CD8-positive, alpha-beta memory T cell (primary cell): Measurements from ENCODE around the gene PSMB7. TPM values are rescaled to one million over a fixed set of nuclear protein-coding genes. Genes with fewer than 3 reads are reported as not detected.

Experiments used
- CTCF ChIA-PET: fragments of 350-600 bp; sonication (Branson Sonifier 250); formaldehyde crosslinking; loops from one replicate; lab custom pipeline; 2021; ENCODE audit warnings: antibody characterized with exemption; lab: Charles Lee
- POLR2A ChIA-PET: fragments of 350-600 bp; sonication (Branson Sonifier 250); formaldehyde crosslinking; loops from one replicate; lab custom pipeline; 2021; ENCODE audit warnings: antibody characterized with exemption; lab: Charles Lee
- DNase-seq, 5 donors: peaks; one replicate each; pipeline versions ENCODE4 v3.0.0 to v3.0.0-alpha.2; 2020 to 2022; ENCODE audit warnings: mixed read lengths in 1 of 5
- H3K27ac ChIP-seq: one replicate; pipeline ENCODE4 v1.7.0; 2013; ENCODE audit warnings: low read depth, mild to moderate bottlenecking, low read length, moderate library complexity
- H3K27me3 ChIP-seq: 2 replicates; pipeline ENCODE4 v1.7.0; 2013; ENCODE audit warnings: low read length, mild to moderate bottlenecking; ENCODE audit not compliant: insufficient read depth, poor library complexity, severe bottlenecking
- H3K36me3 ChIP-seq: 2 replicates; pipeline ENCODE4 v1.7.0; 2013; ENCODE audit warnings: mild to moderate bottlenecking, low read length, moderate library complexity; ENCODE audit not compliant: insufficient read depth
- H3K4me1 ChIP-seq: 2 replicates; pipeline ENCODE4 v1.7.0; 2013; ENCODE audit warnings: mild to moderate bottlenecking, low read length, moderate library complexity; ENCODE audit not compliant: insufficient read depth
- H3K4me3 ChIP-seq: 2 replicates; pipeline ENCODE4 v1.7.0; 2013; ENCODE audit warnings: mild to moderate bottlenecking, low read length
- H3K9me3 ChIP-seq: 2 replicates; pipeline ENCODE4 v1.7.0; 2013; ENCODE audit warnings: mild to moderate bottlenecking, low read length
- H3K27ac Mint-ChIP-seq, 8 donors: one replicate each; pipeline ENCODE4 v1.8.0; 2020 to 2021; ENCODE audit warnings: mixed read lengths in 8 of 8, mild to moderate bottlenecking in 6 of 8, inconsistent platforms in 3 of 8, moderate library complexity in 3 of 8
- H3K27me3 Mint-ChIP-seq, 2 donors: one replicate each; pipeline ENCODE4 v1.8.0; 2020 to 2021; ENCODE audit warnings: mixed read lengths in 2 of 2, mild to moderate bottlenecking in 1 of 2, moderate library complexity in 1 of 2
- H3K36me3 Mint-ChIP-seq, 3 donors: one replicate each; pipeline ENCODE4 v1.8.0; 2020 to 2021; ENCODE audit warnings: mixed read lengths in 3 of 3, inconsistent platforms in 1 of 3, mild to moderate bottlenecking in 1 of 3
- H3K4me1 Mint-ChIP-seq, 3 donors: one replicate each; pipeline ENCODE4 v1.8.0; 2020 to 2021; ENCODE audit warnings: mixed read lengths in 3 of 3, inconsistent platforms in 1 of 3, mild to moderate bottlenecking in 1 of 3
- H3K4me3 Mint-ChIP-seq, 7 donors: one replicate each; pipeline ENCODE4 v1.8.0; 2020 to 2021; ENCODE audit warnings: mixed read lengths in 7 of 7, mild to moderate bottlenecking in 6 of 7, moderate library complexity in 4 of 7, inconsistent platforms in 2 of 7
- H3K9me3 Mint-ChIP-seq, 5 donors: one replicate each; pipeline ENCODE4 v1.8.0; 2020 to 2022; ENCODE audit warnings: mixed read lengths in 5 of 5, mild to moderate bottlenecking in 3 of 5, moderate library complexity in 2 of 5, inconsistent platforms in 1 of 5
- polyA plus RNA-seq: library from polyadenylated mRNA; unstranded; fragments of 300-500 nt; fragmentation: Illumina TruSeq; gene quantifications from one replicate; pipeline ENCODE4 v1.2.3, GENCODE V29; 2021
- total RNA-seq, 2 experiments: library from RNA; stranded (reverse); gene quantifications; one replicate each; pipeline ENCODE4 v1.2.3, GENCODE V29; 2021

Gene PSMB7
- total and polyA plus RNA-seq, 3 experiments from 2014 or later = 161 to 215 (median 215) TPM

GRCh38 chr9:124449381-124450151 lies 34.3 kb upstream of the PSMB7 start:
- Mint-ChIP-seq H3K27ac (no peak overlapping the region), H3K4me1 (no peaks in the 10 kb centered on the region), H3K9me3 (no peaks in the 10 kb centered on the region), H3K36me3 (no peaks in the 10 kb centered on the region), H3K4me3 (no peak overlapping the region), H3K27me3 (peaks cover 25 to 41% of the 10 kb centered on the region in 2 donors)
- POLR2A ChIA-PET = no interaction called here
- peaks cover 4% of the 10 kb centered on the region for H3K27me3 ChIP-seq
- H3K9me3 ChIP-seq = no peaks in the 10 kb centered on the region
- no peaks in the 10 kb centered on the region for H3K36me3 ChIP-seq
- no peak for DNase-seq
- H3K27ac ChIP-seq = no peak overlapping the region
- no peak overlapping the region for H3K4me3 ChIP-seq
- H3K4me1 ChIP-seq = no peaks in the 10 kb centered on the region
- CTCF ChIA-PET = no interaction called here

GRCh38 chr9:124448019-124448418 lies 32.8 kb upstream of the PSMB7 start:
- Mint-ChIP-seq H3K4me1 (no peaks in the 10 kb centered on the region), H3K36me3 (no peaks in the 10 kb centered on the region), H3K27me3 (peaks cover 28 to 47% of the 10 kb centered on the region in 2 donors), H3K9me3 (no peaks in the 10 kb centered on the region), H3K27ac (no peak overlapping the region), H3K4me3 (no peak overlapping the region)
- ChIA-PET POLR2A (no interaction called here), CTCF (no interaction called here)
- peaks cover 4% of the 10 kb centered on the region for H3K27me3 ChIP-seq
- no peak for DNase-seq
- no peaks in the 10 kb centered on the region for H3K36me3 ChIP-seq
- H3K4me3 ChIP-seq = no peak overlapping the region
- H3K9me3 ChIP-seq = no peaks in the 10 kb centered on the region
- no peak overlapping the region for H3K27ac ChIP-seq
- no peaks in the 10 kb centered on the region for H3K4me1 ChIP-seq

- H3K9me3 Mint-ChIP-seq = peaks cover 0 to 2% (median 0%) of the 10 kb centered on the region in 5 donors
- H3K4me1 ChIP-seq = no peaks in the 10 kb centered on the region
- H3K4me1 Mint-ChIP-seq = no peaks in the 10 kb centered on the region
- peaks cover 4% of the 10 kb centered on the region for H3K27me3 ChIP-seq
- no peaks in the 10 kb centered on the region for H3K36me3 ChIP-seq
- H3K27ac Mint-ChIP-seq = no peak overlapping the region
- CTCF ChIA-PET = no interaction called here
- no peak overlapping the region for H3K4me3 ChIP-seq
- no peak overlapping the region for H3K27ac ChIP-seq
- no peaks in the 10 kb centered on the region for H3K36me3 Mint-ChIP-seq
- DNase-seq = no peak
- no peaks in the 10 kb centered on the region for H3K9me3 ChIP-seq
- H3K4me3 Mint-ChIP-seq = no peak overlapping the region
- H3K27me3 Mint-ChIP-seq = peaks cover 30 to 44% of the 10 kb centered on the region in 2 donors
- POLR2A ChIA-PET = no interaction called here
Observed at GRCh38 chr9:124447297-124447661, 32.0 kb upstream of the PSMB7 start.

GRCh38 chr9:124444166-124444565 lies 28.9 kb upstream of the PSMB7 start:
- Mint-ChIP-seq H3K36me3 (peaks cover 0 to 3% (median 0%) of the 10 kb centered on the region in 3 donors), H3K9me3 (peaks cover 0 to 5% (median 0%) of the 10 kb centered on the region in 5 donors), H3K27ac (no peak overlapping the region), H3K27me3 (peaks cover 35 to 52% of the 10 kb centered on the region in 2 donors), H3K4me3 (no peak overlapping the region), H3K4me1 (no peaks in the 10 kb centered on the region)
- DNase-seq = no peak
- H3K9me3 ChIP-seq = no peaks in the 10 kb centered on the region
- H3K4me3 ChIP-seq = no peak overlapping the region
- no peaks in the 10 kb centered on the region for H3K36me3 ChIP-seq
- H3K4me1 ChIP-seq = no peaks in the 10 kb centered on the region
- ChIA-PET CTCF (no interaction called here), POLR2A (no interaction called here)
- no peaks in the 10 kb centered on the region for H3K27me3 ChIP-seq
- no peak overlapping the region for H3K27ac ChIP-seq

GRCh38 chr9:124443625-124444024 lies 28.4 kb upstream of the PSMB7 start:
- ChIA-PET POLR2A (no interaction called here), CTCF (no interaction called here)
- no peaks in the 10 kb centered on the region for H3K36me3 ChIP-seq
- peaks cover 35 to 52% of the 10 kb centered on the region in 2 donors for H3K27me3 Mint-ChIP-seq
- no peak overlapping the region for H3K27ac ChIP-seq
- H3K9me3 ChIP-seq = no peaks in the 10 kb centered on the region
- H3K4me3 Mint-ChIP-seq = no peak overlapping the region
- no peaks in the 10 kb centered on the region for H3K27me3 ChIP-seq
- DNase-seq = no peak
- no peak overlapping the region for H3K4me3 ChIP-seq
- H3K4me1 Mint-ChIP-seq = no peaks in the 10 kb centered on the region
- H3K9me3 Mint-ChIP-seq = peaks cover 0 to 5% (median 0%) of the 10 kb centered on the region in 5 donors
- H3K27ac Mint-ChIP-seq = no peak overlapping the region
- no peaks in the 10 kb centered on the region for H3K4me1 ChIP-seq
- H3K36me3 Mint-ChIP-seq = peaks cover 0 to 3% (median 0%) of the 10 kb centered on the region in 3 donors

GRCh38 chr9:124442826-124443225 lies 27.6 kb upstream of the PSMB7 start:
- Histone ChIP-seq H3K4me1 (no peaks in the 10 kb centered on the region), H3K27me3 (no peaks in the 10 kb centered on the region), H3K4me3 (no peak overlapping the region), H3K36me3 (no peaks in the 10 kb centered on the region), H3K9me3 (no peaks in the 10 kb centered on the region), H3K27ac (no peak overlapping the region)
- ChIA-PET CTCF (no interaction called here), POLR2A (no interaction called here)
- DNase-seq = no peak
- H3K36me3 Mint-ChIP-seq = peaks cover 0 to 3% (median 0%) of the 10 kb centered on the region in 3 donors
- H3K9me3 Mint-ChIP-seq = peaks cover 0 to 5% (median 0%) of the 10 kb centered on the region in 5 donors
- no peak overlapping the region for H3K4me3 Mint-ChIP-seq
- H3K27me3 Mint-ChIP-seq = peaks cover 35 to 46% of the 10 kb centered on the region in 2 donors
- H3K4me1 Mint-ChIP-seq = no peaks in the 10 kb centered on the region
- H3K27ac Mint-ChIP-seq = no peak overlapping the region

GRCh38 chr9:124442379-124442778 lies 27.1 kb upstream of the PSMB7 start:
- Histone ChIP-seq H3K9me3 (no peaks in the 10 kb centered on the region), H3K27me3 (no peaks in the 10 kb centered on the region), H3K36me3 (no peaks in the 10 kb centered on the region), H3K4me3 (no peak overlapping the region), H3K27ac (no peak overlapping the region), H3K4me1 (no peaks in the 10 kb centered on the region)
- no peak for DNase-seq
- ChIA-PET CTCF (no interaction called here), POLR2A (no interaction called here)
- peaks cover 0 to 3% (median 0%) of the 10 kb centered on the region in 3 donors for H3K36me3 Mint-ChIP-seq
- no peak overlapping the region for H3K4me3 Mint-ChIP-seq
- H3K4me1 Mint-ChIP-seq = no peaks in the 10 kb centered on the region
- H3K9me3 Mint-ChIP-seq = peaks cover 0 to 5% (median 0%) of the 10 kb centered on the region in 5 donors
- peaks cover 37 to 46% of the 10 kb centered on the region in 2 donors for H3K27me3 Mint-ChIP-seq
- H3K27ac Mint-ChIP-seq = no peak overlapping the region

GRCh38 chr9:124441291-124441690 lies 26.0 kb upstream of the PSMB7 start:
- DNase-seq = no peak
- H3K4me3 Mint-ChIP-seq = no peak overlapping the region
- peaks cover 0 to 5% (median 0%) of the 10 kb centered on the region in 5 donors for H3K9me3 Mint-ChIP-seq
- peaks cover 0 to 3% (median 0%) of the 10 kb centered on the region in 3 donors for H3K36me3 Mint-ChIP-seq
- H3K27me3 Mint-ChIP-seq = peaks cover 36 to 43% of the 10 kb centered on the region in 2 donors
- Histone ChIP-seq H3K27ac (no peak overlapping the region), H3K36me3 (no peaks in the 10 kb centered on the region), H3K4me1 (no peaks in the 10 kb centered on the region), H3K27me3 (no peaks in the 10 kb centered on the region), H3K9me3 (no peaks in the 10 kb centered on the region), H3K4me3 (no peak overlapping the region)
- ChIA-PET CTCF (no interaction called here), POLR2A (no interaction called here)
- H3K4me1 Mint-ChIP-seq = no peaks in the 10 kb centered on the region
- no peak overlapping the region for H3K27ac Mint-ChIP-seq
